Measurements from ENCODE around the gene RRAGD.

The RRAGD gene

GRCh38 chr6:89353118-89353556 is 58.9 kb downstream of the RRAGD start:
- no peak for DNase-seq (ENCODE audit: low read depth)
- in situ Hi-C loops (cut with HindIII; ENCODE audit: low sequenced_read_pairs) = no loop called here
- peak overlapping the region; percentile 58 for H3K4me3 ChIP-seq (ENCODE audit: low read depth, low read length)
- no peak for TF ChIP-seq CTCF (IDR thresholded peaks at IDR 0.05; ENCODE audit: low read depth, low read length, missing control alignments)

GRCh38 chr6:89352278-89353117 is 59.6 kb downstream of the RRAGD start, which contains the start of gene UBE2J1:
UBE2J1 (minus strand) TSS chr6:89352722; CDS start chr6:89352569, 153 bp downstream.
- no peak for TF ChIP-seq CTCF (IDR thresholded peaks at IDR 0.05; ENCODE audit: low read depth, low read length, missing control alignments)
- in situ Hi-C loops (cut with HindIII; ENCODE audit: low sequenced_read_pairs) = no loop called here
- peak within 1 kb of the TSS; percentile 58 for H3K4me3 ChIP-seq (ENCODE audit: low read depth, low read length)
- peak; percentile 69 for DNase-seq (ENCODE audit: low read depth)

- TF ChIP-seq CTCF (IDR thresholded peaks at IDR 0.05; ENCODE audit: low read depth, low read length, missing control alignments) = no peak
- DNase-seq (ENCODE audit: low read depth) = no peak
- in situ Hi-C loops (cut with HindIII; ENCODE audit: low sequenced_read_pairs) = no loop called here
- H3K4me3 ChIP-seq (ENCODE audit: low read depth, low read length) = peak overlapping the region; percentile 58
Observed at GRCh38 chr6:89351671-89352277, 60.3 kb downstream of the RRAGD start.

GRCh38 chr6:89350281-89350966 is 61.6 kb downstream of the RRAGD start:
- in situ Hi-C loops (cut with HindIII; ENCODE audit: low sequenced_read_pairs) = no loop called here
- TF ChIP-seq CTCF (IDR thresholded peaks at IDR 0.05; ENCODE audit: low read depth, low read length, missing control alignments) = no peak
- no peak overlapping the region for H3K4me3 ChIP-seq (ENCODE audit: low read depth, low read length)
- DNase-seq (ENCODE audit: low read depth) = no peak

- no peak for DNase-seq (ENCODE audit: low read depth)
- TF ChIP-seq CTCF (IDR thresholded peaks at IDR 0.05; ENCODE audit: low read depth, low read length, missing control alignments) = no peak
- no peak overlapping the region for H3K4me3 ChIP-seq (ENCODE audit: low read depth, low read length)
- in situ Hi-C loops (cut with HindIII; ENCODE audit: low sequenced_read_pairs) = no loop called here
Observed at GRCh38 chr6:89348372-89348771, 63.7 kb downstream of the RRAGD start.

GRCh38 chr6:89347825-89348224 is 64.2 kb downstream of the RRAGD start:
- in situ Hi-C loops (cut with HindIII; ENCODE audit: low sequenced_read_pairs) = no loop called here
- no peak overlapping the region for H3K4me3 ChIP-seq (ENCODE audit: low read depth, low read length)
- TF ChIP-seq CTCF (IDR thresholded peaks at IDR 0.05; ENCODE audit: low read depth, low read length, missing control alignments) = no peak
- no peak for DNase-seq (ENCODE audit: low read depth)
